HG03558 (cell line): Measurements from ENCODE around the gene TAL1.

Source experiments
- ATAC-seq: cut with Tn5 transposase; IDR thresholded peaks from one replicate; pipeline ENCODE4 v1.9.1; 2021; ENCODE audit warnings: moderate number of reproducible peaks; ENCODE audit not compliant: unreplicated experiment; ENCODE audit errors: extremely low read depth

TAL1 gene

DNA sequence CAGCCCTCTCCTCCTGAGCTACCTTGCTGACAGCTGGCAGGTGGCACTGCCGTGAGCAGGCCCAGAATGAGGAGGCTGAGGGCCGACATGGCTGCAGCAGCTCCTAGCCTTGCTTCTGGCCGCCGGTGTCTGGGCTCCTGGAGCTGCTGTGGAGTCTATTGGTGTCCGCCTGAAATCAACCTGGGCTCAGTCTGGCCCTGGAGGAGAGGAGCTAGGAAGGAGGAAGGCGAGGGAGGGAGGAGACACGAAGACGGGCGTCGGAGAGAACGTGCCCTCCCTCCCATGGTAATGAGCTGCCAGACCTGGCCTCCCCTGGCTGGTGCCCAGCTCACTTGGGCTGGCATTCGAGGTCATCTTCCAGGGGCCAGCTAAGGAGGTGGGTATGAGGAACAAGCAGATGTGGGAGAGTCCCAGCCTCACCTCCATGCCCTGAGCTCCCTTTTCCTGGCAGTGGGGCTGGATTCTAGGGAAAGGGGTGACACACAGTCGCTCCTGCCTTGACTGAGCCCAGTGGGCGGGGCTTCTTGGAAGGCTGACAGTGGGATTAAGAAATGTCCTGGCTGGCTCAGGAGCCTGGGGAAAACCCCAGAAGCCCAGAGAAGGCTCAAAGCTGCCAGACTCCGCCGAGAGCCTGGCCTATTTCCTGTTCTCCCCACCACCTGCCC, 42.0 kb downstream of the TAL1 start, which contains the start of gene PDZK1IP1:
Gene PDZK1IP1, minus strand, starts transcription at position 193 of the 665 bp plus-strand sequence. Its CDS starts 104 bp downstream, at position 89.
- no peak for ATAC-seq

DNA sequence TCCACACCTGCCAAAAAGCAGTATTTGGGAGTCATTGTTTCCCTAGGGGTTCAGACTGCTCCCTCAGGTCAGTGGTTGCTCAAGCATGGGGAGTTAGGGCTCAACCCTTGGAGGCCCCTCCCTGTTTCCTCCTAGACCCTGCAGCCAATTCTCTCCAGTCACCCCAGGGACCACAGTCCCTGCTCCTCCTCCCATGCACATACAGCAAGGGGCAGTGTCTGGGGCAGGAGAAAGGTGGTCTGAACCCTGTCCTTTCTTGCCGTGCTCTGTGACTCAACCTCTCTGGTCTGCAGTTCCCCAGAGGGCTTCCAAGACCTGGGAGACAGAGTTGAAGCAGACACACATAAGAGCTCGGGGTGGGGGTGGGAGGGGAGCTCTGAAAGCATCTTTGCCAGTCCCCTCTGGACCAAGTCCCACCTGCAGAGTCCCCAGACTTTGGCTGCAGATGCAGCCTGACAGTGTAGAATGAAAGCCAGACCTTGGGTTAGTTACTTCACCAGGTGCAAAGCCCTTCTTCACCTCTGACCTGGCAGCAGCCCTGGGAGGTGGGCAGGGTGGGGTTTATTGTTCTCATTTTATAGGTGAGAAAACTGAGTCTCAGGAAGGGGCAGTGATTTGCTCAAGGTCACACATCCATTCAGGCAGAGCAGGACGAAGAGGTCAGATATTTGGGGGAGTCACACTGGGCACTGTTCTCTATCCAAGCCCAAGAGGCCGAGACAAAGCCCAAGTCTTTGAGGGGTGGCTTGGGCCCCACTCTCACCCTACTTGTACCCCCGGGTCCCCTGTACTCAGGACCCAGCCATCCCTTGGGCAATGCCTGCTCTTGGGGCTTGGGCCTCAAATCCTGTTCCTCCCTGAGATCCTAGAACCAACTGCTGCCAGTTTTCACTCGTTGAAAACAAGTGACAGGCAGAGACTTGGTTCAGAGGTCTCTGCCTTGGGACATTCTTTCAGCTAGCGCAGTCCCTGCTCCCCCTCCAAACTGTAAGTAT, 42.9 kb downstream of the TAL1 start:
- no peak for ATAC-seq

GRCh38 chr1:47187926-47188250, 44.1 kb downstream of the TAL1 start:
- ATAC-seq: no peak

- no peak for ATAC-seq
These were observed 44.6 kb downstream of the TAL1 start for GRCh38 chr1:47187231-47187925.

GRCh38 chr1:47186267-47187185, 45.5 kb downstream of the TAL1 start:
- no peak for ATAC-seq

DNA sequence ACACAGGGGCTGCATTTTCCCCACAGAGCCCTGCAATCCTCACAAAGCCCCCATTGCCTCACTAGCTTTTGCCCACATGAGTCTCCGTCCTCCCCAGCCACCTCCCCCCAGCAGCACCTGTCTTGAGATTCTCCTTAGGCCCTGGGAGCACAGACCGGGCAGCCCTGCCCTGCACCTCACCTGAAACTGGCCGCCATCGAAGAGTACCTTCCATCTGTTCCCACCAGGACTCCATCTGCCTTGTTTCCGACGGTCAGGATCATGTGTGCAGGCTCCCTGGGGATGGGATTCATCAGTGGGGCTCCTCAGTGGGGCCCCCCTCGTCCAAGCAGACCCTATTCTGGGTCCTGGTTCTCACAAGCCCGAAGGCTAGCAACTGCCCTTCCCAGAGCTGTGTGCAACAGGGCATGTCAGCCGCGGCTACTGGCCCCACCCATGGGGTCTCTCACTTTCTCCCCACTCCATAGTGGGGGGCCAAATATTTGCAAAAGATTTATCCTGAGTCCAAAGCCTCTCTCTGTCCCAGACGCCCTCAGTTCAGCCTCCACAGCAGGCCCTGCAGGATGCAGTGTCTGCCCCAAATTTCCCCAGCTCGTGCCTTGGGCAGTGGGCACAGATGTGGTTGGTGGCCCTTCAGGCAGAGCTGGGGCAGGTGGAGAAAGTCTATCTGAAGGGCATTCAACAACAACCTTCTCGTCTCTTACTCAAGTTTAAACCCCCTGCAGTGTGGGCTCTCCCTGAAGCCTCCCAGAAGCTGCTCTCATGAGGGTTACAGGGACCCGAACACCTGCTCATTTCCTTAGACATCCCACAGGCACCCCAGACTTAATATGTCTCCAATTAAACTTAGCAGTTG, 47.0 kb downstream of the TAL1 start:
- no peak for ATAC-seq

DNA sequence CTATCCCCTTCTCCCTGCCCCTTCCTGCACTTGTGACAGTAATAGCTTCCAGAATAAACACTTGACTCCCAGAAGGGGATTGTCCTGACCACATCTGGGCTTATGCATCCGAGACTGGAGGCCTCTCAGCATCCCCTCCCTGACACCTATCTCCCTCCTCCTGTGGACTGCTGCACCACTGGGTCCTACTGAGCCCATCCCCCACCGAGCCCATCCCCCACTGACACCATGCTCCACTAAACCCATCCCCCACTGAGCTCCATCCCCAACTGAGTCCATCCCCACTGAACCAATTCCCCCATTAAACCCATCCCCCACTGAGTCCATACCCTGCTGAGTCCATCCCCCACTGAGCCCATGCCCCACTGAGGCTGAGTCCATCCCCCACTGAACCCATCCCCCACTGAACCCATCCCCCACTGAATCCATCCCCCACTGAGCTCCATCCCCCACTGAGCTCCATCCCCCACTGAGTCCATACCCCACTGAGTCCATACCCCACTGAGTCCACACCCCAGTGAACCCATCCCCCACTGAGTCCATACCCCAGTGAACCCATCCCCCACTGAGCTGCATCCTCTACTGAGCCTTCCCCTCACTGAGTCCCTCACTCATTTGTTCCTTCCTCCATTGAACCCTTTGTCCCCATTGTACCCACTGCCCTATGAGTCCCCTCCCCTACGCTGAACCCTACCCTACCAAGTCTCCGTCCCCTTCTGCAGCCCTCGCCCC, 47.8 kb downstream of the TAL1 start:
- no peak for ATAC-seq

DNA sequence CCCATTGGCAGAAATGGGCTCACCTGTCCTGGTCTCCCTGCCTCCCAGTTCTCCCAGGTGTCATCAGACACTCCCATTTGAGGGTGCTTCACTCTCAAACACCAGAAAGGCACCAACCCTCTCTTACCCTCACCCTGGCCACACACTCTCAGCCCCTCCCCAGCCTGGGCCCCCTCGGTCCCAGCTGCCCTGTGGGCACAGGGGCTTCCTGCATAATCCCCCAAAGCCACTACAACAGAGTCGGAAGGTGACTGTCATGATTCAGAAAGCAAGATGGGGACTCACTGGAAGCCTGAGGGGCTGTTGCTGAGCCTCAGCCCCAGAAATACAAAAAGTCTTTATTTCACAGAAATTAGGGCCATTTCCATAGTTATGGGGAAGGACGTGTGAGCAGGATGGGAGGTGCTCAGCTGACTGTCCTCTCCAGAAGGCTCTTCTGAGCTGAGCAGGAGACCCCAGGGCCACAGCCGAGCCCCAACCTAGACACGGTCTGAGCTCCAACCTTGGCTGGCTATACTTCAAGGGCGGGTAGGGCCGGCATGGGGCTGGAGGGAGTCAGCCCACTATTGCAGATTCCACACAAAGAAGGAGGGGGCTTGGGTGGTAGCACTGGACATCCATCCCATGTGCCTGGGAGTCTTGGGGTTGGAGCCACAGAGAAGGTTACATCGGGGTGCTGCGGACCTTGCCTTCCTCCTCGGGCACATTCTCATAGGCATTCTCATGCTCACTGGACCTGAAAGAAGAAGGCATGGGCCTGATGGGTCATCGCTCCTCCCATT, 48.5 kb downstream of the TAL1 start:
- ATAC-seq: no peak

GRCh38 chr1:47182676-47183235, 49.3 kb downstream of the TAL1 start:
- ATAC-seq: no peak

DNA sequence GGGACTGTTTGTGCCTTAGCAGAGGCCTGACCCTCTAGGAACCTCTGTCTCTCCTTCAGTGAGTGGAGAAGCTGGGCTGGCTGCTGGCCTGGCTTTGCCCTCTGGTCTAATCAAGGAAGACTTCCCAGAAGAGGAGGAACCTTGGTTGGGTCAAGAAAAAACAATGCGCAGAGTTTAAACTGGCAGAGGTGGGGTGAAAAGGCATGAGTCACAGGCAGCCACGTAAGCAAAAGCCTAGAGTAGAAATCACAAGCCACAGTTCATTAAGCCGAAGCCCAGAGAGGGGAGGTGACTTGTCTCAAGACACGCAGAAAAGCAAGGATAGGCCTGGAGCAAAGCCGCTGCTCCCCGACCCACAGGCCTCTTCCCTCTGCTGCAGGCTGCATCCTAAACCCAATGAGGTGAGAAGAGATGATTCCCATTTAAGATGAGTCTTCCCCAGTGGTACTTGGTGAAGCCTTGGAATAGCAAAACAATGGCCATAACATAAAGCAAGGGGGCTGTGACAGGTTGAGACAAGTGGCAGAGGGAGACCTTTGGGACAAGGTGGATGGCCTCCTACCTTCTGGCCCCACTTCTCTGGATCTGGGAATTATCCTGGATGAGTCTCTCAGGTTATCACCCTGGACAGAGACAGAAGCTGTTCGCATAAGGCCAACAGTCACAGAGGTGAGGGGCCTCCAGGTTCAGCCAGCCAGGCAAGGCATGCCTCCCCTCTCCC, 49.9 kb downstream of the TAL1 start:
- ATAC-seq: no peak

DNA sequence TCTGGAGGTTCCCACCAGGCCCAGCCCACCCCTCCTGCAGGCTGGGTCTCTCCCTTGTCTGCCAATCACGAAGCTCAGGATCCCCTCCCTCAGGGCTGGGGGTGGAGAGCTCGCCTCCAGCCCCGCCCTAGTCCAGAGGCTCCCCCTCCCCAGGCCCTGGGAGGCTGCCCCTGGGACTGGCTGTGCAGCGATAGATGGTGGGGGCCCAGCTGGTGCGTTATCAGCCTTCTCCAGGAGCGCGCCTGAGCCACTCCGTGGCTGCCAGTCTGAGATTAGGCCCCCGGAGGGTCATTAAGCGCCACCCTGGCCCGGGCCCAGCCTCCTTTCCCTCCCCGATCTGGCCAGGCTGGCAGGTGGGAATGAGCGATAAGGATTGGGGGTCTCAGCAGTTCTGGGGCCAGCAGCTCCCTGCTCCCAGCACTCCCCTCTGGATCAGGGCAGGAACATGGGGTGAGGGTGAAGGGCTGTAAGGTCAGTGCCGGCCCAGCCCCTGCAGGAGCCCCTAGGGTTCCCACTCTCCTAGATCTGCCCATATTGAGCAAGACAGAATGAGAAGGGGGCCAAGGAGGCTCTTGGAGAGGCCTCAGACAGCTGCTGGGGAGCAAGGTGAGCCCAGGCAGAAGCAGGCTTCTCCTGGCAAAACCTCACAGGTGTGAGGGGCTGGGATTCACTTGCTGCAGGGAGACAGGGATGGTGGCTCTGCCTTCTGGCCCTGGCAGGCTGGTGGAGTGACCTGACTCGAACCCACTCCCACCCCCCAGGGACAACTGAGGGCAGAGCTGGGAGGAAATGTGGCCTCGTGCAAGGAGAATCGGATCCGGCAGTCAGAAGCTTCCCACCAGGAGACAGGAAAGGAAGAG, 50.7 kb downstream of the TAL1 start:
- no peak for ATAC-seq

- ATAC-seq: no peak
These were observed 51.4 kb downstream of the TAL1 start for GRCh38 chr1:47180603-47181094.

DNA sequence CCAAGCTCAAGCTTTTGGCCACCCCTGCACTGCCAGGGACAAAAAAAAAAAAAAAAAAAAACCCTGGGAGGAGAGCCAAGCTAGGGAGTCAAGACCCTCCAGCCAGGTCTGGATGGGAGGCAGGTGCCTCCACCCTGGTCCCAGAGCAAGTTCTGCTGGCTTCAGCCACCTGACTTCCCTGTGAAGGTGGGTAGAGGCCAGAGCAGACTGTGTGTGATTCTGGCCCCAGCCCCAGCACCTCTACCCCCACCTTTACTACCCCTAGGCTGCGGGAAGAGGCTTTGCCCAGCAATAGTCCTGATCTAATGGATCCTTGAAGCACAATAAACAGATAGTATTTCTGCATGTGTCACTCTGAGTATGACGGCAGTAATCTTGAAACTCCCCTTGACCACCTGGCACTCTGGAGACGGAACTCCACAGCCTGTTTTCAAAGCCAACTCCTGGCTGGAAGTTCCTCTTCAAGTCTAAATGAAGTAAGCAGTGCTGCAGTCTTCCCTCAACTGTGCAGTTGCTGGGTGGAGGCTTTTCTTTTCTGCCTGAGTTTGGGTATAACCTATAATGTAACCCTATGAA, 51.9 kb downstream of the TAL1 start:
- ATAC-seq: no peak

GRCh38 chr1:47179017-47179987, 52.7 kb downstream of the TAL1 start:
- ATAC-seq: peak; percentile 87
